Lower leg skin (tissue), 4 donors: ENCODE data around the gene LOXL4. TPM values are rescaled to one million over a fixed set of nuclear protein-coding genes. Genes with fewer than 3 reads are reported as not detected.

ENCODE experiments used
- DNase-seq, 2 donors: peaks; one replicate each; pipeline ENCODE4 v3.0.0-alpha.2; 2019; ENCODE audit warnings: low spot score in 2 of 2
- H3K4me3 ChIP-seq: fragments of 200-600 bp; sonication (generic); 2 replicates; pipeline ENCODE4 v1.5.1; 2017; ENCODE audit warnings: mild to moderate bottlenecking, low read depth; ENCODE audit not compliant: poor library complexity, severe bottlenecking
- CTCF ChIP-seq, 3 donors: fragments of 450-650 bp; IDR thresholded peaks; one replicate each; pipeline ENCODE4 v1.5.1; 2016; ENCODE audit warnings: antibody characterized with exemption in 3 of 3, mild to moderate bottlenecking in 3 of 3, moderate library complexity in 2 of 3
- POLR2A ChIP-seq, 2 donors: fragments of 450-650 bp; IDR thresholded peaks; one replicate each; pipeline ENCODE4 v1.6.1; 2016 to 2017; ENCODE audit warnings: antibody characterized with exemption in 2 of 2, mild to moderate bottlenecking in 1 of 2, moderate library complexity in 1 of 2
- WGBS, 2 donors: methylation state at CpG; one replicate each; pipeline ENCODE4 v1.1.5; 2018; 5-methylcytosine and 5-hydroxymethylcytosine counted together
- intact Hi-C: fragments of 100-400 bp; cut with DNase I; formaldehyde crosslinking; loops from one replicate; pipeline ENCODE4 v1.15.0; 2023; ENCODE audit warnings: low total_unique reads
- total RNA-seq, 4 donors: library from RNA; depleted of rRNA; stranded (reverse); fragments of >200 nt; gene quantifications; one replicate each; pipeline ENCODE4 v1.1.0, GENCODE V29; 2016

The LOXL4 gene
- total RNA-seq, 4 donors from 2014 or later = 1.7 to 4.0 (median 2.3) TPM

GRCh38 chr10:98300526-98301229 lies 32.7 kb upstream of the LOXL4 start:
- peak in 1 of 2 donors; percentile 80 for DNase-seq
- intact Hi-C loops = no loop called here
- TF ChIP-seq POLR2A (IDR thresholded peaks at IDR 0.05) = no peak

GRCh38 chr10:98299341-98299740 lies 31.3 kb upstream of the LOXL4 start:
- no peak overlapping the region for H3K4me3 ChIP-seq
- peak in 1 of 2 donors; percentile 75 for DNase-seq
- intact Hi-C loops = no loop called here
- TF ChIP-seq POLR2A (IDR thresholded peaks at IDR 0.05) (no peak), CTCF (IDR thresholded peaks at IDR 0.05) (no peak)
- WGBS, 2 donors = 67 to 71% methylated on average over 9 of the region's 9 CpGs

More at GRCh38 chr10:98300526-98301229, 32.7 kb upstream of the LOXL4 start:
- no peak overlapping the region for H3K4me3 ChIP-seq
- 90 to 94% methylated on average over 7 of the region's 7 CpGs for WGBS, 2 donors

- TF ChIP-seq POLR2A (IDR thresholded peaks at IDR 0.05) (no peak), CTCF (IDR thresholded peaks at IDR 0.05) (no peak)
- H3K4me3 ChIP-seq = no peak overlapping the region
- 65 to 75% methylated on average over 1 of the region's 1 CpG for WGBS, 2 donors
- intact Hi-C loops = no loop called here
- peak in 1 of 2 donors; percentile 60 for DNase-seq
Measured at GRCh38 chr10:98296524-98296923, 28.5 kb upstream of the LOXL4 start.

GRCh38 chr10:98295907-98296306 lies 27.9 kb upstream of the LOXL4 start:
- 32 to 54% methylated on average over 5 of the region's 5 CpGs for WGBS, 2 donors
- peak in 1 of 2 donors; percentile 70 for DNase-seq
- no peak overlapping the region for H3K4me3 ChIP-seq
- TF ChIP-seq POLR2A (IDR thresholded peaks at IDR 0.05) = no peak
- no peak for TF ChIP-seq CTCF (IDR thresholded peaks at IDR 0.05)
- intact Hi-C loops = no loop called here

GRCh38 chr10:98295401-98295811 lies 27.4 kb upstream of the LOXL4 start:
- WGBS, 2 donors = 36 to 38% methylated on average over 4 of the region's 4 CpGs
- intact Hi-C loops = no loop called here
- DNase-seq = peak in 1 of 2 donors; percentile 79
- TF ChIP-seq CTCF (IDR thresholded peaks at IDR 0.05) (no peak), POLR2A (IDR thresholded peaks at IDR 0.05) (no peak)
- no peak overlapping the region for H3K4me3 ChIP-seq

- DNase-seq = peak in 1 of 2 donors; percentile 68
- TF ChIP-seq POLR2A (IDR thresholded peaks at IDR 0.05) = no peak
- no peak for TF ChIP-seq CTCF (IDR thresholded peaks at IDR 0.05)
- intact Hi-C loops = no loop called here
- H3K4me3 ChIP-seq = no peak overlapping the region
- 64 to 78% methylated on average over 3 of the region's 3 CpGs for WGBS, 2 donors
Measured at GRCh38 chr10:98294270-98294627, 26.3 kb upstream of the LOXL4 start.
